ENCODE results near the gene CYP2A13.
"Not testable (repeated sequence)": the region's sequence is repeated elsewhere in the genome, so short reads cannot be mapped to it uniquely, and the experiment has no call there.

CYP2A13 gene

GRCh38 chr19:41096353-41096752 lies 8.1 kb downstream of the CYP2A13 start:
- no peaks in the 10 kb centered on the region for H3K4me1 ChIP-seq (ENCODE audit: control insufficient read depth, insufficient read depth, low read length)

GRCh38 chr19:41097302-41097701 lies 9.1 kb downstream of the CYP2A13 start:
- no peaks in the 10 kb centered on the region for H3K36me3 ChIP-seq (ENCODE audit: control insufficient read depth, insufficient read depth, low read length)
- H3K4me3 ChIP-seq (ENCODE audit: low read length): no peak overlapping the region
- H3K9ac ChIP-seq (ENCODE audit: low read length): no peak overlapping the region
- no peaks in the 10 kb centered on the region for H3K9me3 ChIP-seq (ENCODE audit: control insufficient read depth, low read length)
- no peaks in the 10 kb centered on the region for H3K4me1 ChIP-seq (ENCODE audit: control insufficient read depth, insufficient read depth, low read length)
- peaks cover 4% of the 10 kb centered on the region for H3K27me3 ChIP-seq (ENCODE audit: control insufficient read depth, insufficient read depth, low read length)

More at GRCh38 chr19:41096353-41096752, 8.1 kb downstream of the CYP2A13 start:
- H3K9me3 ChIP-seq (ENCODE audit: control insufficient read depth, low read length): no peaks in the 10 kb centered on the region
- H3K9ac ChIP-seq (ENCODE audit: low read length): no peak overlapping the region
- peaks cover 4% of the 10 kb centered on the region for H3K27me3 ChIP-seq (ENCODE audit: control insufficient read depth, insufficient read depth, low read length)
- H3K36me3 ChIP-seq (ENCODE audit: control insufficient read depth, insufficient read depth, low read length): no peaks in the 10 kb centered on the region
- no peak overlapping the region for H3K4me3 ChIP-seq (ENCODE audit: low read length)

- Histone ChIP-seq H3K4me1 (ENCODE audit: control insufficient read depth, insufficient read depth, low read length) (no peaks in the 10 kb centered on the region), H3K27me3 (ENCODE audit: control insufficient read depth, insufficient read depth, low read length) (peaks cover 1% of the 10 kb centered on the region), H3K9ac (ENCODE audit: low read length) (no peak overlapping the region), H3K9me3 (ENCODE audit: control insufficient read depth, low read length) (no peaks in the 10 kb centered on the region), H3K4me3 (ENCODE audit: low read length) (no peak overlapping the region), H3K36me3 (ENCODE audit: control insufficient read depth, insufficient read depth, low read length) (no peaks in the 10 kb centered on the region)
Measured at GRCh38 chr19:41098762-41099161, 10.5 kb downstream of the CYP2A13 start.

DNA sequence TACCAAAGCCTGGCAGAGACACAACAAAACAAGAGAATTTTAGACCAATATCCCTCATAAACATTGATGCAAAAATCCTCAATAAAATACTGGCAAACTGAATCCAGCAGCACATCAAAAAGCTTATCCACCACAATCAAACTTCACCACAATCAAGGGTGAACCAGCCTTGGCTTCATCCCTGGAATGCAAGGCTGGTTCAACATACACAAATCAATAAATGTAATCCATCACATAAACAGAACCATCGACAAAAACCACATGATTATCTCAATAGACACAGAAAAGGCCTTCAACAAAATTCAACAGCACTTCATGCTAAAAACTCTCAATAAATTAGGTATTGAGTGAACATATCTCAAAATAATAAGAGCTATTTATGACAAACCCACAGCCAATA lies 14.0 kb downstream of the CYP2A13 start:
- not testable (repeated sequence) for H3K36me3 ChIP-seq (ENCODE audit: control insufficient read depth, insufficient read depth, low read length); H3K9ac ChIP-seq (ENCODE audit: low read length); H3K4me1 ChIP-seq (ENCODE audit: control insufficient read depth, insufficient read depth, low read length); H3K9me3 ChIP-seq (ENCODE audit: control insufficient read depth, low read length); H3K27me3 ChIP-seq (ENCODE audit: control insufficient read depth, insufficient read depth, low read length); H3K4me3 ChIP-seq (ENCODE audit: low read length)

DNA sequence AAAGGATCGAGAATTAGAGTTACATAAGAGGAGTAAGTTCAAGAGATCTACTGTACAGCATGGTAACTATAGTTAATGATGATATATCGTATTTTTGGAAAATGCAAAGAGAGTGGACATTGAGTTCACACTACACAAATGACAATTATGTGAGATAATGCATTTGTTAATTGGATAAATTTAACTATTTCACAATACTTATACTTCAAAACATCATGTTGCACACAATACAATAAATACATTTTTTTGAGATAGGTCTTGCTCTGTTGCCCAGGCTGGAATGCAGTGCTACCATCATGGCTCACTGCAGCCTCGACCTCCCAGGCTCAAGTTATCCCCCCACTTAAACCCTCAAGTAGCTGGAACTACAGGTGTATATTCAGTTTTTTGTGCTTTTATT lies 17.9 kb downstream of the CYP2A13 start:
- H3K27me3 ChIP-seq (ENCODE audit: control insufficient read depth, insufficient read depth, low read length): no peaks in the 10 kb centered on the region
- no peak overlapping the region for H3K4me3 ChIP-seq (ENCODE audit: low read length)
- H3K9ac ChIP-seq (ENCODE audit: low read length): no peak overlapping the region
- H3K36me3 ChIP-seq (ENCODE audit: control insufficient read depth, insufficient read depth, low read length): no peaks in the 10 kb centered on the region
- H3K4me1 ChIP-seq (ENCODE audit: control insufficient read depth, insufficient read depth, low read length): no peaks in the 10 kb centered on the region
- H3K9me3 ChIP-seq (ENCODE audit: control insufficient read depth, low read length): no peaks in the 10 kb centered on the region

DNA sequence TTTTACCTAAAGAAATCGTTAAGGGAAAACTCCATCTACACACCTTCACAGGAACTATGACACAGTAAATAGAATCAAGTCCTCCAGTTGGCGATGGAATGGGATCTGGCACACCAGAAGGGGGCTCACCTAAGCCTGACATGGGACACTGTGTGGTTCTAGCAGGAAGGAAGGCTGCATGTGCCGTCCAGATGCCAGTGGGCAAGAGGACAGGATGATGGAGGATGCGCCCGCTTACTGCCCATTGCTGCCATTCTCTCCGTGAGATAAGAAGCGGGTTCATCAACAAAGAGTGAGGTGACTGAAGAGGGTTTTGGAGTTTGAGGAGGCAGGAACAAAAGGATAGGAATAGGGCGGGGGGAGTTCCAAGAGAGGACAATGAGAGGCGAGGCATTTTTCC lies 23.0 kb downstream of the CYP2A13 start:
- H3K4me3 ChIP-seq (ENCODE audit: low read length): no peak overlapping the region
- no peaks in the 10 kb centered on the region for H3K9me3 ChIP-seq (ENCODE audit: control insufficient read depth, low read length)
- no peak overlapping the region for H3K9ac ChIP-seq (ENCODE audit: low read length)
- no peaks in the 10 kb centered on the region for H3K36me3 ChIP-seq (ENCODE audit: control insufficient read depth, insufficient read depth, low read length)
- no peaks in the 10 kb centered on the region for H3K27me3 ChIP-seq (ENCODE audit: control insufficient read depth, insufficient read depth, low read length)
- no peaks in the 10 kb centered on the region for H3K4me1 ChIP-seq (ENCODE audit: control insufficient read depth, insufficient read depth, low read length)

DNA sequence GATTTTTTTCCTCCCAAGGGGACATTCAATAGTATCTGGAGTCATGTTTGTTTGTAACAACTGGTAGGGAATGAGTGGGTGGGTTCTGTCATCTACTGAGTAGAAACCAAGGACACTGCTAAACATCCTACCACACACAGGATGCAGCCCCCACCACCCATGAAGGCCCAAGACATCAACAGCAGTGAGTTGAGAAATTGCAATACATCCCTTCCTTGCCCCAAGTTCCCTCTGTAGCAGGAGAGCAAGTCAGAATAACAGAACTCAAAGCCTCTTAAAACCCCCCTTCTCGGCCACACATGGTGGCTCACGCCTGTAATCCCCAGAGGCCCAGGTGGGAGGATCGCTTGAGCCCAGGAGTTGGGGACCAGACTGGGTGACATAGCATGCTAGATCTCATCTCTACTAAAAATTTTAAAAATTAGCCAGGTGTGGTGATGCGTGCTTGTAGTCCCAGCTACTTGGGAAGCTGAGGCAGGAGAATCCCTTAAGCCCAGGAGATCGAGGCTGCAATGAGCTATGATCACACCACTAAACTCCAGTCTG lies 23.6 kb downstream of the CYP2A13 start:
- H3K4me1 ChIP-seq (ENCODE audit: control insufficient read depth, insufficient read depth, low read length): no peaks in the 10 kb centered on the region
- no peak overlapping the region for H3K4me3 ChIP-seq (ENCODE audit: low read length)
- H3K27me3 ChIP-seq (ENCODE audit: control insufficient read depth, insufficient read depth, low read length): peaks cover 3% of the 10 kb centered on the region
- H3K36me3 ChIP-seq (ENCODE audit: control insufficient read depth, insufficient read depth, low read length): no peaks in the 10 kb centered on the region
- no peaks in the 10 kb centered on the region for H3K9me3 ChIP-seq (ENCODE audit: control insufficient read depth, low read length)
- no peak overlapping the region for H3K9ac ChIP-seq (ENCODE audit: low read length)

- Histone ChIP-seq H3K36me3 (ENCODE audit: control insufficient read depth, insufficient read depth, low read length) (no peaks in the 10 kb centered on the region), H3K27me3 (ENCODE audit: control insufficient read depth, insufficient read depth, low read length) (peaks cover 3% of the 10 kb centered on the region), H3K4me3 (ENCODE audit: low read length) (no peak overlapping the region), H3K9me3 (ENCODE audit: control insufficient read depth, low read length) (no peaks in the 10 kb centered on the region), H3K9ac (ENCODE audit: low read length) (no peak overlapping the region), H3K4me1 (ENCODE audit: control insufficient read depth, insufficient read depth, low read length) (no peaks in the 10 kb centered on the region)
Measured at GRCh38 chr19:41112728-41113290, 24.6 kb downstream of the CYP2A13 start.

DNA sequence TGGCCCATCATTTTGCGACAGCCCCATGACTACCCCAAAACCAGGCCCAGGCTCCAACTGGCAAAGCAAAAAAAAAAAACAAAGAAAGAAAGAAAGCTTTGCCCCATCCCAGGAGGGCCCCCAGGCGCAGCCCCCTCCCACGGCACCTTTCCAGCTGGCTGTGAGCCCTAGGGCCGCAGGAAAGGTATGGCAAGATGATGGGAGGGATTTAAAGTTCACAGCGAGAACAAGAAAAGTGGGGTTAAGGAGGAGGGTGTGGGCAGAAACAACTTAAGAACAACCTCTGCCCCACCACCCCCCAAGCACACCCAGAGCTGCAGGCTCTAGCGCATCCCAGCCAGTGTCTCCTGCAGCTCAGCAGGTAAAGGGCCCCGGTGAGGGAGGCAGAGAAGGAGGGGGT lies 25.9 kb downstream of the CYP2A13 start, which contains the start of gene CYP2F1:
Gene CYP2F1, plus strand, starts transcription at position 301 of the 400 bp plus-strand sequence. CDS start 1,757 bp downstream, outside the sequence.
- peaks cover 3% of the 10 kb centered on the region for H3K27me3 ChIP-seq (ENCODE audit: control insufficient read depth, insufficient read depth, low read length)
- no peaks in the 10 kb centered on the region for H3K36me3 ChIP-seq (ENCODE audit: control insufficient read depth, insufficient read depth, low read length)
- H3K9ac ChIP-seq (ENCODE audit: low read length): no peak within 1 kb of the TSS
- no peaks in the 10 kb centered on the region for H3K9me3 ChIP-seq (ENCODE audit: control insufficient read depth, low read length)
- no peak within 1 kb of the TSS for H3K4me3 ChIP-seq (ENCODE audit: low read length)
- no peaks in the 10 kb centered on the region for H3K4me1 ChIP-seq (ENCODE audit: control insufficient read depth, insufficient read depth, low read length)

DNA sequence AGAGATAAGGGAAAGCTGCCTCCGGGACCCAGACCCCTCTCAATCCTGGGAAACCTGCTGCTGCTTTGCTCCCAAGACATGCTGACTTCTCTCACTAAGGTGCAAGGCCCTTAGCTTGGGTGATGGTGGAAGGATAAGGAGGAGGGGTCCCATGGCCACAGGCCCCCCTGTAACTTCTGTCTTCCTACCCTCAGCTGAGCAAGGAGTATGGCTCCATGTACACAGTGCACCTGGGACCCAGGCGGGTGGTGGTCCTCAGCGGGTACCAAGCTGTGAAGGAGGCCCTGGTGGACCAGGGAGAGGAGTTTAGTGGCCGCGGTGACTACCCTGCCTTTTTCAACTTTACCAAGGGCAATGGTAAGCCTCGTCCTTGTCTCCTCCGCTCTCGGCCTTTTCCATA lies 28.0 kb downstream of the CYP2A13 start:
- Histone ChIP-seq H3K9me3 (ENCODE audit: control insufficient read depth, low read length) (no peaks in the 10 kb centered on the region), H3K36me3 (ENCODE audit: control insufficient read depth, insufficient read depth, low read length) (no peaks in the 10 kb centered on the region)

GRCh38 chr19:41120929-41121911 lies 33.0 kb downstream of the CYP2A13 start:
- not testable (repeated sequence) for H3K4me3 ChIP-seq (ENCODE audit: low read length); H3K36me3 ChIP-seq (ENCODE audit: control insufficient read depth, insufficient read depth, low read length); H3K9me3 ChIP-seq (ENCODE audit: control insufficient read depth, low read length); H3K27me3 ChIP-seq (ENCODE audit: control insufficient read depth, insufficient read depth, low read length); H3K9ac ChIP-seq (ENCODE audit: low read length); H3K4me1 ChIP-seq (ENCODE audit: control insufficient read depth, insufficient read depth, low read length)

More for the DNA sequence above, 28.0 kb downstream of the CYP2A13 start:
- H3K4me1 ChIP-seq (ENCODE audit: control insufficient read depth, insufficient read depth, low read length): no peaks in the 10 kb centered on the region
- H3K27me3 ChIP-seq (ENCODE audit: control insufficient read depth, insufficient read depth, low read length): peaks cover 3% of the 10 kb centered on the region
- no peak overlapping the region for H3K9ac ChIP-seq (ENCODE audit: low read length)
- H3K4me3 ChIP-seq (ENCODE audit: low read length): no peak overlapping the region

DNA sequence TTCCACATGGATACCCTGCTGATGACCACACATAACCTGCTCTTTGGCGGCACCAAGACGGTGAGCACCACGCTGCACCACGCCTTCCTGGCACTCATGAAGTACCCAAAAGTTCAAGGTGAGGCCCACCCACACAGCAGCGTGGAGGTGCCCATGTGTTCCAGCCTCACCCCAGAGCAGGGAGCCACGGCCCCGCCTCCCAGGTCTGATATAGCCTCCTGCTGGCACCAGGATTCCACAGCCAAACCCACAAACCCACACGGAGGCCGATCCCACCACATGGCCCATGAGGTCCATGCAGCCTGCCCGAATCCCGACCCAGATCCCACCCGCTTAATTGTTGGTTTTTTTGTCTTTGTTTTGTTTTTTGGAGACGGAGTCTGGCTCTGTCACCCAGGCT lies 34.6 kb downstream of the CYP2A13 start:
- not testable (repeated sequence) for H3K27me3 ChIP-seq (ENCODE audit: control insufficient read depth, insufficient read depth, low read length); H3K9ac ChIP-seq (ENCODE audit: low read length); H3K4me3 ChIP-seq (ENCODE audit: low read length); H3K9me3 ChIP-seq (ENCODE audit: control insufficient read depth, low read length); H3K36me3 ChIP-seq (ENCODE audit: control insufficient read depth, insufficient read depth, low read length); H3K4me1 ChIP-seq (ENCODE audit: control insufficient read depth, insufficient read depth, low read length)
